ENCODE results near the gene DUSP9.

DUSP9 gene

DNA sequence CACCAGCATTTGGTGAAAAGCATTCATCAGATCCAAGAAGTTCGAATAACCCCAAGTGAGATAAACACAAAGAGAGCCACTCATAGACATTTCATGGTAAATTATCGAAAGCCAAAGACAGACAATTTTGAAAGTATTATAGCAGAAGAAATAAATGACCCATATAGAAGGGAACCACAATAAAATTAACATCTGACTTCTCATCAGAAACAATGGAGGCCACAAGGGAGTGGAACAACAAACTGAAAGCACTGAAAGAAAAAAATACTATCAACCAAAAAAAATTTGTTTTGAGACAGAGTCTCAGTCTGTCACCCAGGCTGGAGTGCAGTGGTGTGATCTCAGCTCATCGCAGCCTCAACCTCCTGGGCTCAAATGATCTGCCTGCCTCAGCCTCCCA is 12.3 kb downstream of the DUSP9 start:
- no peak overlapping the region for H3K27ac ChIP-seq (replicated peaks)
- DNase-seq (ENCODE audit: low read depth in 1 of 2, low spot score in 1 of 2), result no peak
- H3K27me3 ChIP-seq (ENCODE audit: insufficient read depth, poor library complexity, severe bottlenecking), result peaks cover 11% of the 10 kb centered on the region
- no peak overlapping the region for H3K4me3 ChIP-seq (replicated peaks; ENCODE audit: insufficient read depth, low read length)
- TF ChIP-seq, protein P1, sequence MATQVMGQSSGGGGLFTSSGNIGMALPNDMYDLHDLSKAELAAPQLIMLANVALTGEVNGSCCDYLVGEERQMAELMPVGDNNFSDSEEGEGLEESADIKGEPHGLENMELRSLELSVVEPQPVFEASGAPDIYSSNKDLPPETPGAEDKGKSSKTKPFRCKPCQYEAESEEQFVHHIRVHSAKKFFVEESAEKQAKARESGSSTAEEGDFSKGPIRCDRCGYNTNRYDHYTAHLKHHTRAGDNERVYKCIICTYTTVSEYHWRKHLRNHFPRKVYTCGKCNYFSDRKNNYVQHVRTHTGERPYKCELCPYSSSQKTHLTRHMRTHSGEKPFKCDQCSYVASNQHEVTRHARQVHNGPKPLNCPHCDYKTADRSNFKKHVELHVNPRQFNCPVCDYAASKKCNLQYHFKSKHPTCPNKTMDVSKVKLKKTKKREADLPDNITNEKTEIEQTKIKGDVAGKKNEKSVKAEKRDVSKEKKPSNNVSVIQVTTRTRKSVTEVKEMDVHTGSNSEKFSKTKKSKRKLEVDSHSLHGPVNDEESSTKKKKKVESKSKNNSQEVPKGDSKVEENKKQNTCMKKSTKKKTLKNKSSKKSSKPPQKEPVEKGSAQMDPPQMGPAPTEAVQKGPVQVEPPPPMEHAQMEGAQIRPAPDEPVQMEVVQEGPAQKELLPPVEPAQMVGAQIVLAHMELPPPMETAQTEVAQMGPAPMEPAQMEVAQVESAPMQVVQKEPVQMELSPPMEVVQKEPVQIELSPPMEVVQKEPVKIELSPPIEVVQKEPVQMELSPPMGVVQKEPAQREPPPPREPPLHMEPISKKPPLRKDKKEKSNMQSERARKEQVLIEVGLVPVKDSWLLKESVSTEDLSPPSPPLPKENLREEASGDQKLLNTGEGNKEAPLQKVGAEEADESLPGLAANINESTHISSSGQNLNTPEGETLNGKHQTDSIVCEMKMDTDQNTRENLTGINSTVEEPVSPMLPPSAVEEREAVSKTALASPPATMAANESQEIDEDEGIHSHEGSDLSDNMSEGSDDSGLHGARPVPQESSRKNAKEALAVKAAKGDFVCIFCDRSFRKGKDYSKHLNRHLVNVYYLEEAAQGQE (IDR thresholded peaks at IDR 0.05; ENCODE audit: insufficient replicate concordance, low read depth), result no peak
- TF ChIP-seq POLR2AphosphoS5 (IDR thresholded peaks at IDR 0.05; ENCODE audit: low read depth) (no peak), SPI1 (IDR thresholded peaks at IDR 0.05; ENCODE audit: borderline replicate concordance, low read depth) (no peak), GABPA (IDR thresholded peaks at IDR 0.05; ENCODE audit: low read depth) (no peak)
- TF ChIP-seq, protein P2, sequence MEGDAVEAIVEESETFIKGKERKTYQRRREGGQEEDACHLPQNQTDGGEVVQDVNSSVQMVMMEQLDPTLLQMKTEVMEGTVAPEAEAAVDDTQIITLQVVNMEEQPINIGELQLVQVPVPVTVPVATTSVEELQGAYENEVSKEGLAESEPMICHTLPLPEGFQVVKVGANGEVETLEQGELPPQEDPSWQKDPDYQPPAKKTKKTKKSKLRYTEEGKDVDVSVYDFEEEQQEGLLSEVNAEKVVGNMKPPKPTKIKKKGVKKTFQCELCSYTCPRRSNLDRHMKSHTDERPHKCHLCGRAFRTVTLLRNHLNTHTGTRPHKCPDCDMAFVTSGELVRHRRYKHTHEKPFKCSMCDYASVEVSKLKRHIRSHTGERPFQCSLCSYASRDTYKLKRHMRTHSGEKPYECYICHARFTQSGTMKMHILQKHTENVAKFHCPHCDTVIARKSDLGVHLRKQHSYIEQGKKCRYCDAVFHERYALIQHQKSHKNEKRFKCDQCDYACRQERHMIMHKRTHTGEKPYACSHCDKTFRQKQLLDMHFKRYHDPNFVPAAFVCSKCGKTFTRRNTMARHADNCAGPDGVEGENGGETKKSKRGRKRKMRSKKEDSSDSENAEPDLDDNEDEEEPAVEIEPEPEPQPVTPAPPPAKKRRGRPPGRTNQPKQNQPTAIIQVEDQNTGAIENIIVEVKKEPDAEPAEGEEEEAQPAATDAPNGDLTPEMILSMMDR (IDR thresholded peaks at IDR 0.05; ENCODE audit: insufficient read depth, low read length), result no peak

GRCh38 chrX:153662266-153662665 is 15.3 kb downstream of the DUSP9 start:
- TF ChIP-seq, protein P2 (IDR thresholded peaks at IDR 0.05; ENCODE audit: insufficient read depth, low read length), result peak; percentile 15
- no peak for TF ChIP-seq GABPA (IDR thresholded peaks at IDR 0.05; ENCODE audit: low read depth)
- TF ChIP-seq, protein P1 (IDR thresholded peaks at IDR 0.05; ENCODE audit: insufficient replicate concordance, low read depth), result no peak
- peak in 1 of 2 experiments; percentile 34 for DNase-seq (ENCODE audit: low read depth in 1 of 2, low spot score in 1 of 2)
- Histone ChIP-seq H3K27ac (replicated peaks) (no peak overlapping the region), H3K4me3 (replicated peaks; ENCODE audit: insufficient read depth, low read length) (no peak overlapping the region), H3K27me3 (ENCODE audit: insufficient read depth, poor library complexity, severe bottlenecking) (peaks cover 11% of the 10 kb centered on the region)

- Histone ChIP-seq H3K27me3 (ENCODE audit: insufficient read depth, poor library complexity, severe bottlenecking) (peaks cover 8% of the 10 kb centered on the region), H3K4me3 (replicated peaks; ENCODE audit: insufficient read depth, low read length) (no peak overlapping the region), H3K27ac (replicated peaks) (no peak overlapping the region)
- no peak for DNase-seq (ENCODE audit: low read depth in 1 of 2, low spot score in 1 of 2)
- TF ChIP-seq, protein P1 (IDR thresholded peaks at IDR 0.05; ENCODE audit: insufficient replicate concordance, low read depth), result no peak
- TF ChIP-seq GABPA (IDR thresholded peaks at IDR 0.05; ENCODE audit: low read depth), result no peak
- no peak for TF ChIP-seq POLR2AphosphoS5 (IDR thresholded peaks at IDR 0.05; ENCODE audit: low read depth)
- TF ChIP-seq SPI1 (IDR thresholded peaks at IDR 0.05; ENCODE audit: borderline replicate concordance, low read depth), result no peak
- TF ChIP-seq, protein P2 (IDR thresholded peaks at IDR 0.05; ENCODE audit: insufficient read depth, low read length), result no peak
Observed at GRCh38 chrX:153665726-153666306, 18.8 kb downstream of the DUSP9 start.

Data from HL-60 (cell line).